Dermis microvascular lymphatic vessel endothelial cell (primary cell): ENCODE data around the gene ZFP91. TPM values are rescaled to one million over a fixed set of nuclear protein-coding genes. Genes with fewer than 3 reads are reported as not detected.

Experiments
- DNase-seq, 2 donors: peaks; one replicate each; pipeline versions ENCODE4 v3.0.0 to v3.0.0-alpha.2; 2010; ENCODE audit warnings: low read depth in 2 of 2
- total RNA-seq: library from RNA; depleted of rRNA; stranded (reverse); fragments of >200 nt; gene quantifications from 2 replicates; pipeline ENCODE4 v1.2.1, GENCODE V29; 2014

Gene ZFP91
- total RNA-seq, 1 donor from 2014 or later = 35.2 TPM

GRCh38 chr11:58629857-58630256 lies 51.0 kb downstream of the ZFP91 start:
- DNase-seq = peak; percentile 29 to 54

GRCh38 chr11:58631378-58631777 lies 52.5 kb downstream of the ZFP91 start:
- no peak for DNase-seq

GRCh38 chr11:58632510-58632909 lies 53.6 kb downstream of the ZFP91 start:
- no peak for DNase-seq

- no peak for DNase-seq
Observed at GRCh38 chr11:58636587-58636986, 57.7 kb downstream of the ZFP91 start.

- DNase-seq = no peak
Observed at GRCh38 chr11:58637371-58637770, 58.5 kb downstream of the ZFP91 start.

- no peak for DNase-seq
Observed at GRCh38 chr11:58639103-58639502, 60.2 kb downstream of the ZFP91 start.

- no peak for DNase-seq
Observed at GRCh38 chr11:58639669-58640068, 60.8 kb downstream of the ZFP91 start.

- no peak for DNase-seq
Observed at GRCh38 chr11:58640386-58641023, 61.6 kb downstream of the ZFP91 start.

GRCh38 chr11:58641341-58641740 lies 62.5 kb downstream of the ZFP91 start:
- DNase-seq = no peak

GRCh38 chr11:58641803-58642581 lies 63.1 kb downstream of the ZFP91 start:
- DNase-seq = no peak

GRCh38 chr11:58645854-58646253 lies 67.0 kb downstream of the ZFP91 start:
- DNase-seq = no peak

GRCh38 chr11:58647141-58647699 lies 68.4 kb downstream of the ZFP91 start:
- no peak for DNase-seq

- no peak for DNase-seq
Observed at GRCh38 chr11:58647866-58648265, 69.0 kb downstream of the ZFP91 start.

- no peak for DNase-seq
Observed at GRCh38 chr11:58649623-58650022, 70.8 kb downstream of the ZFP91 start.

- DNase-seq = no peak
Observed at GRCh38 chr11:58650496-58650895, 71.6 kb downstream of the ZFP91 start.

GRCh38 chr11:58652726-58653280 lies 73.9 kb downstream of the ZFP91 start:
- no peak for DNase-seq

- peak; percentile 55 to 73 for DNase-seq
Observed at GRCh38 chr11:58654079-58654907, 75.4 kb downstream of the ZFP91 start.

- DNase-seq = no peak
Observed at GRCh38 chr11:58654908-58655296, 76.0 kb downstream of the ZFP91 start.

GRCh38 chr11:58656348-58656747 lies 77.5 kb downstream of the ZFP91 start:
- DNase-seq = no peak

GRCh38 chr11:58658623-58659022 lies 79.8 kb downstream of the ZFP91 start:
- DNase-seq = no peak

GRCh38 chr11:58659404-58659803 lies 80.5 kb downstream of the ZFP91 start:
- DNase-seq = no peak
